Amygdala (tissue), 56 donors: ENCODE measurements around the gene TIAL1.
"Not testable (repeated sequence)": the region's sequence is repeated elsewhere in the genome, so short reads cannot be mapped to it uniquely, and the experiment has no call there.

Experiments used
- DNase-seq, 56 donors: peaks; one replicate each; lab custom pipeline; 2025; lab: John Stamatoyannopoulos, UW

TIAL1 gene

DNA sequence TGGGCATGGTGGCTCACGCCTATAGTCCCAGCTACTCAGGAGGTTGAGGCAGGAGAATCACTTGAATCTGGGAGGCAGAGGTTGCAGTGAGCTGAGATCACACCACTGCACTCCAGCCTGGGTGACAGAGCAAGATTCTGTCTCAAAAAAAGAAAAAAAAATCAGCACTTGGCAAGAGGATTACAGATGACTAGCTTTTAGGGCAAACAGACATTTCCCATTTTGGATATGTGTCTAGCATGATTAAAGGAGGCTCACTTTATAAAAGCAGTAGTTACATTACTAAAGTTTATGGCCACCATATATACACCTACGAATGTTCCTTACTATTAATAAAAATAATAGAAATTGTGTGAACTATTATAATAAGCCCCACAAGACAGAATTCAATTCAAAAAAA, 40.7 kb downstream of the TIAL1 start:
- DNase-seq = not testable (repeated sequence)

- no peak for DNase-seq
These were observed 41.5 kb downstream of the TIAL1 start for GRCh38 chr10:119555178-119555784.

DNA sequence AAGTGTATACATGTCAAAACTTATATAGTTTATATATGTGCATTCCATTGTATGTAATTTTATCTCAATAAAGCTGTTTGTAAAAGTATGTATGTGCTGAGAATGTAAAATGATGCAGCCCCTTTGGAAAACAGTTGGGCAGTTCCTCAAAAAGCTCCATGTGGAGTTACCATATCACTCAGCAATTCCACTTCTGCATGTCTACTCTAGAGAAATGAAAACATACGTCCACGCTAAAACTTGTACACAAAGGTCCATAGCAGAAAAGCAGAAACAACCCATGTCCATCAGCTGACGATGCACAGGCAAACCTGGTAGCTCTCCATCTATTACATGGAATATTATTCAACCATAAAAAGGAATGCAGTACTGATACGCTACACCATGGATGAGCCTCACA, 45.9 kb downstream of the TIAL1 start:
- no peak for DNase-seq

DNA sequence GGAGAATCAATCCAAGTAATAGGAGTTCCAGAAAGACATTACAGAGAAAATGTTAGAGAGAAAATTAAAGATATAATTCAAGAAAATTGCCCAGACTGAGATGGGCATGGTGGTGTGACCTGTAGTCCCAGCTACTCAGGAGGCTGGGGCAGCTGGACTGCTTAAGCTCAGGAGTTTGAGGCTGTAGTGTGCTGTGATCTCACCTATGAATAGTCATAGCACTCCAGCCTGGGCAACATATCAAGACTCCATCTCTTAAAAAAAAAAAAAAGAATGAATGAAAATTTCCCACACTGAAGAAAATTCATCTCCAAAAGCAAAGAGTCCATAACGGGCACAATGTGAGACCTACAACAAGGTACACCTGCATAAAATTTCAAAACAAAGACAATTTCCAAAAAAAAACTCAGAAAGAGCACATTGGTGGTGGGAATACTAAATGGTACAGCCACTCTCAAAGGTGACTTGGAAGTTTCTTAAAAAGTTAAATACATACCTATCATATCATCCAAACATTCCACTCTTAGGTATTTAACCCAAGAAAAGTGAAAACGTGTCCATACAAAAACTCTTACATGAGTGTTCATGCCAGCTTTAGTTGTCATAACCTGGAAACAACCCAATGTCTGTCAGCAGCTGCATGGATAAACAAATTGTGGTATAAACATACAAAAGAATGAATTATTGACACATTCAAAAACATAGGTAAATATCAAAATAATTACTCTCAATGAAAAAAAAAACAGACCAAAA, 47.3 kb downstream of the TIAL1 start:
- DNase-seq = no peak

GRCh38 chr10:119546009-119546408, 50.8 kb downstream of the TIAL1 start:
- no peak for DNase-seq

- no peak for DNase-seq
These were observed 51.5 kb downstream of the TIAL1 start for GRCh38 chr10:119545310-119545709.

DNA sequence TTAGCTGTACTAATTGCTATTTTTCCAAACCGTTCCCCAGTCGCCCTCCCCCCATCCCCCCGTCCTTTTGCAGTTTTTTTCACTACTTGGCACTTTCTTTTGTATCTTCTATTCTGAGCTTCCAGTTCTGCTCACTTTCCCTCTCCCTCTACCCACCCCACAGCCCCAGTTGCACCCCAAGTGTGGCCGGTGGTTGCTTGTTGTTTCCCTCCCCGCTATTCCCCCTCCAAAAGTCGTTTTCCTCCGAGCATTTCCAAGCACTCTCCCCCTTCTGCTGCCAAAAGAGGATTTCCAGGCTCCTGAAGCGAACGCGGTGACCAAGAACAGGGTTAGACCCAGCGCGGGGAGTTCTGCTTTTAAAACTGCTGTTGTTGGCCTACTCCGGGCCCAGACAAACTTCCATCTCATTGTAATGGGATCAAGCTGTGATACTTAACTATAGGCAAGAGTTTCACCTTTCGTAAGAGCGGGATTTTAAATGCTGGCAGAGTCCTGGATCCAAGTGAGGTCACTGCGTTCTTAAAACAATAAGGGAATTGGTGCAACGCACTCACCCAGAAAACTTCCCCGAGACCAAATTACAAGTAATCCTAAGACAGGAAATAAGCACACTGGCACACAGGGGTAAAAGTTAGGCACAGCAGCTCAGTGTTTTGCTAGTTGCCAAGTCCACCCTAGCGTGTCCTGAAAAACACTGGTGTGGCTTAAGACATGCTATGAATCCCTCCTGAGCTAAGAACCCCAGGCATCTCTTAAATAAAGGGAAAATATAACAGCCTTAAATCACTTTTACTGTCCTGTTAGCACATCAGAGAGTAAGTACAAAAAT, 52.7 kb downstream of the TIAL1 start:
- DNase-seq = no peak

- peak in 9 of 56 donors; percentile 5 to 62 (median 21) for DNase-seq
These were observed 53.6 kb downstream of the TIAL1 start for GRCh38 chr10:119542988-119543813.

DNA sequence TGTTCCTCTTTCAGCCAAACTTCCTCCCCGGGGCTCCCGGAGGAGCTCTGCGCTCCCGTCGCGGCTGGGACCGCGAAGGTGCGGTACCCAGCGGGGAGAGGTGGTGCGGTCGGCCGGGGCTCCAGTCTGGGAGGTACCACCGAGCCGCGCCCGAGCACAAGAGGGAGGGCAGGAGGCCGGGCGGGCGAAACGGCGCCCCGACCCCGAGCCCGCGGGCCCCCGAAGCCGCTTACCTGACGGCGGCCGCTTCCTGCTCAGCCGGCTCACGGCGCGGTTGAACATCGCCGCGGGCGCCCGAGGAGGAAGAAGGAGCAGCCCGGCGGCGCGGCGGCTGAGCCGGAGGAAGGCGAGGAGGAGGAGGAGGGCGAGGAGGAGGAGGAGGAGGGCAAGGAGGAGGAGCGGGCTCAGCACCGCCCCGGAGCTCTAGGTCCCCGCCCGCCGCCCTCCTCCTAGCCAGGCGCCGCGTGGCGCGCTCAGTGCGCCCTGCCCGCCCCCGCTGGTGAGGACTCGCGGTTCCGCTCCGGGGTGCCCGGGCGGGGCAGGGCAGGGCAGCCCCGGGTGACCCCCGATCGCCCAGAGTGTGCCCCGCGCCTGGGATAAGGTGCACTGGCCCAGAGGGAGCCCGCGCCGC, 54.3 kb downstream of the TIAL1 start, which contains the start of gene RGS10:
RGS10 (minus strand) TSS at position 363 of the 631 bp plus-strand sequence; CDS start at position 282, 81 bp downstream.
- peak in 22 of 56 donors; percentile 11 to 62 (median 24) for DNase-seq

DNA sequence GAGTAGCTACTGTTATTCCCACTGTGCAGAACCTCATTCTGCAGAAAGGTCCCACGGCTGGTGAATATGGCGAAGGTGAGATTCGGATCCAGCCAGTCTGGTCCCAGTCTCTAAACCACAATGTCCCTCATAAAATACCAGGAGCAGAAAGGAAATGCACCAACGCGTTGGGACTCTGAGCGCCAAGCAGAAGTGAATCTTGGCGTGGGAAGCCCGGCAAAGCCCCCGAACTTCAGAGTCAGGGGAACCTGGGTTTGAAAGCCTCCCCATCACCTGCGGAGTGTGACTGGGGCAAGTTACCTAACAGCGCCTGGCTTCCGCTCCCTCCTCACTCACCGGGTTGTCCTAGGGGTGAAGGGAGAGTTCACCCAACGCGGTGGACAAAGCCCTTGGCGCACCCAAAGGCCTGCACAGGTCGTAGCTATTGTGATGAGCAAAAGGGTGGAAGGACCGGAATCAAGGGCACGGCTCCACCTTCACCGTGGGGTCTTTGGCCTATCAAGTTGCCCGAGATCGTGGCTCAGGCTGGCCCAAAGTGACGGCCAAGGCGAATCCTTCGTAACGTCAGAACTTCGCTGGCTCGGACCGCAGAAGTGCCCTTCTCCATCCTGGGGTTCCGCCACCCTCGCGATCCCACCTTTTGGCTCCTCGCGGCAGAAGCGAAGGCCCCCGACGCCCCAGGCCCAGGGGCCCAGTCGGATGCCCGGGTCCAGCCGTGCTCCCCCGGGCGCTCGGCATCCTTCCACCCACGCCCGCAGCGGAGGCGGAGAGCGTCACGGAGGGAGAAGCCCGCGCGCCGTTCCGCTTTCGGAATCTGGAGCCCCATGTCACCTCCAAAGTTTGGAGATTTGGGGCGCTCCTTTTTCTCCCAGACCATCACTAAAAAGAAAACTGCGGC, 55.1 kb downstream of the TIAL1 start:
- peak in 1 of 56 donors; percentile 20 for DNase-seq

DNA sequence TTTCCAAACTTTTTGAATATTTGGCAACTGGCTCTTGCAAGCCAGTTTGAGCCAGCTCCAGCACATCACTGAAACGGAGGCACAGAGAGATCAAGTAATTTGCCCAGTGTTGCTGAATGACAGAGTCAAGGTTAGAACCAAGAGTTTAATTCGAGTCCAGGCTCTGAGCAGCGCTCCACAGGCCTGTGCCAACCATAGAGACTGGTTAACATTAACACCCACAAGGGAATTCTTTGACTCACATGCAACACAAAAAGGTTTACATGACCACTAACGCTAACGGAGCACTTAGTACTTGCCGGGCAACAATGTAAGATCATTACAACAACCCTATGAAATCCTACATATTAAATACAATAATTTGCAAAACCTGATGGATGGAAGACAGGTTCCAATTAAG, 55.7 kb downstream of the TIAL1 start:
- no peak for DNase-seq

GRCh38 chr10:119540038-119540437, 56.7 kb downstream of the TIAL1 start:
- DNase-seq = no peak

DNA sequence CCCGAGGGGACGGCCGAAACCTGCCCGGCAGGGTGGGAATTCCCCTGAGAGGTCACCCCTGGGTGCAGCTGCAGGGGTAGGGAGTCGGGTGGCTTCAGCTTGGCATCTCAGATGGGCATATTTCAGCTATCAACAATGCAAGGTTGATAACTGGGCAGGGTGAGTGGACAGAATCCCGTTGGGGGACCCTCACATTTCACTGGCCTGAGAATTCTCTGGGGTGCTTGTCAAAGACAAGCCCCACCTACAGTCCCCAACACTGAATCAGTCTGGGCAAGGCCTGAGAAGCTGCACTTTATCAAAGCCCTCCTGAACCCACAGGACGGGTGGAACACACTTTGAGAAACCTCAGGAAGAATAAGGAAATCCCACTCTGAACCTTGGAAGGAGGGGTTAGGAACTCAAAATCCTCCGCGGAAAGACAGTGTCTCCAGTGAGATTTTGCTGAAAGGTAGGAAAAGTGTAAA, 57.4 kb downstream of the TIAL1 start:
- no peak for DNase-seq

- no peak for DNase-seq
These were observed 58.0 kb downstream of the TIAL1 start for GRCh38 chr10:119538632-119539358.

DNA sequence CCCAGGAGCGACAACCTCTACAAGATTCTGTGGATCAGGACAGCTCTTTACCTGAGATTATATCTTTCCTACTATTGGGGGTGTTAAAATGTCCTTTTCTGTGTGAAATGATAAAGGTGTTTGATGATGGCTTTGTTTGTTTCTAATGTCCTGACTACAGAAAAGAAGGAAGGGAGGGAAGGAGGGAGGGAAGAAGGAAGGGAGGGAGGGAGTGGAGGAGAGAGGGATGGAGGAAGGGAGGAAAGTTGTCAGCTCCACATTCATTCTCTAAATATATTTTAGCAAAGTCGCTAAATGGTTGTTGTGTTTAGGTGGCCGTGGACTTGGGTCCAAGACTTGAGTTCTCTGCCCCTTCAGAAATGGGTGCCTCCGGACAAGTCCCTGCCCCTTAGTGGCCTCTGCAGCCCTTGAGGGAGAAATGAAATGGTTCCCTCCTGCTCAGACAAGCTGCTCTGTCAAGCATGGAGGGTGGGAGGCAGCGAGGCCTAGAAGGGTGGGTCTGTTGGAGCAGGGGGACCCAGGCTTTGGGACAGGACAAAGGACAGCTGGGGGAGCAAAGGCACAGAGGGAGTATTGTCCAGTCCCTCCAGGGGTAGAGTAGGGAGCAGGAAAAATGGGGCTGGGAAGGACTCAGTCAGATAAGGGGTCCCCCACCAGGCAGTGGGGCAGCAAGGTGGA, 58.7 kb downstream of the TIAL1 start:
- no peak for DNase-seq

GRCh38 chr10:119536508-119537025, 60.2 kb downstream of the TIAL1 start:
- DNase-seq = no peak

DNA sequence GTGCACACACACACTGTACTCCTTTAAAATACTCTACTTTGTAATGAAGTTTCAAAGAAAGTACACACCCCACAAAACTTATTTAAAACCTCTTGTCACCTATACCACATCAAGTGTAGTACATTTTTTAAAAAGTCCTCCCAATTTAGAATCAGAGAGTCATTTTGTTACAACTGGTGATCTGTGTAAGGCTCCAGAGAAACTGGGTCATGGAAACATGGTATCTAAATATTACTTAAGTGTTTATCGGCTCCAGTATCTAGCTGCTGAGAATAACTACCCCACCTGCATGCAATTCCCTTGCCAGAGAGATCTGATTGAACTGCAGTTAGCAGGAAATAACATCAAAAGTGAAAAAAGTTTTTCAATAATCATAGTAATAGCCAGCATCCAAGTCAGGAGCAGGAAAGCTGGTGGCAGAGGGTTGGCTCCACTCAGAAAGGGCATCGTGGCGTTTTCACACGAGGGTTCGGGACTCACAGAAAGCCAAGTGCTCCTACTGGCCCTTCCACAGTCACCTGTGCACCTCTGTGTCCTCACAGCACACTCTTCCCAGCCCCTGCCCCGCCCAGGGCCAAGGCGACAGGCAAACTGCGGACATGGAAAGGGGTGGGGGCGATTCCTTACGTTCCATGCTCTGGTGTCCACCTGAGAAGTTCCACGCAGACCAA, 60.8 kb downstream of the TIAL1 start:
- no peak for DNase-seq
